Lower leg skin (tissue), 4 donors: Measurements from ENCODE around the gene INSYN2B. TPM values are rescaled to one million over a fixed set of nuclear protein-coding genes. Genes with fewer than 3 reads are reported as not detected.

Experiments used
- DNase-seq, 2 donors: peaks; one replicate each; pipeline ENCODE4 v3.0.0-alpha.2; 2019; ENCODE audit warnings: low spot score in 2 of 2
- H3K4me3 ChIP-seq: fragments of 200-600 bp; sonication (generic); 2 replicates; pipeline ENCODE4 v1.5.1; 2017; ENCODE audit warnings: mild to moderate bottlenecking, low read depth; ENCODE audit not compliant: poor library complexity, severe bottlenecking
- CTCF ChIP-seq, 3 donors: fragments of 450-650 bp; IDR thresholded peaks; one replicate each; pipeline ENCODE4 v1.5.1; 2016; ENCODE audit warnings: antibody characterized with exemption in 3 of 3, mild to moderate bottlenecking in 3 of 3, moderate library complexity in 2 of 3
- POLR2A ChIP-seq, 2 donors: fragments of 450-650 bp; IDR thresholded peaks; one replicate each; pipeline ENCODE4 v1.6.1; 2016 to 2017; ENCODE audit warnings: antibody characterized with exemption in 2 of 2, mild to moderate bottlenecking in 1 of 2, moderate library complexity in 1 of 2
- WGBS, 2 donors: methylation state at CpG; one replicate each; pipeline ENCODE4 v1.1.5; 2018; 5-methylcytosine and 5-hydroxymethylcytosine counted together
- intact Hi-C: fragments of 100-400 bp; cut with DNase I; formaldehyde crosslinking; loops from one replicate; pipeline ENCODE4 v1.15.0; 2023; ENCODE audit warnings: low total_unique reads
- total RNA-seq, 4 donors: library from RNA; depleted of rRNA; stranded (reverse); fragments of >200 nt; gene quantifications; one replicate each; pipeline ENCODE4 v1.1.0, GENCODE V29; 2016

Gene INSYN2B
- total RNA-seq, 4 donors from 2014 or later, result 0.15 to 2.0 (median 0.82) TPM

GRCh38 chr5:169942181-169942580, 38.1 kb downstream of the INSYN2B start:
- TF ChIP-seq POLR2A (IDR thresholded peaks at IDR 0.05), result no peak
- no peak for TF ChIP-seq CTCF (IDR thresholded peaks at IDR 0.05)
- WGBS, 2 donors, result 50 to 60% methylated on average over 1 of the region's 1 CpG
- no peak overlapping the region for H3K4me3 ChIP-seq
- DNase-seq, result no peak
- intact Hi-C loops, result no loop called here

- TF ChIP-seq POLR2A (IDR thresholded peaks at IDR 0.05), result no peak
- TF ChIP-seq CTCF (IDR thresholded peaks at IDR 0.05), result no peak
- DNase-seq, result no peak
- 74% methylated on average over 7 of the region's 7 CpGs for WGBS, 2 donors
- H3K4me3 ChIP-seq, result no peak overlapping the region
- intact Hi-C loops, result no loop called here
Observed at GRCh38 chr5:169941542-169941941, 38.8 kb downstream of the INSYN2B start.

GRCh38 chr5:169939731-169940130, 40.6 kb downstream of the INSYN2B start:
- intact Hi-C loops, result no loop called here
- TF ChIP-seq POLR2A (IDR thresholded peaks at IDR 0.05) (no peak), CTCF (IDR thresholded peaks at IDR 0.05) (no peak)
- 85 to 92% methylated on average over 2 of the region's 2 CpGs for WGBS, 2 donors
- no peak overlapping the region for H3K4me3 ChIP-seq
- no peak for DNase-seq

- intact Hi-C loops, result no loop called here
- WGBS, 2 donors, result 91 to 97% methylated on average over 2 of the region's 2 CpGs
- DNase-seq, result no peak
Observed at GRCh38 chr5:169938439-169938838, 41.9 kb downstream of the INSYN2B start.

GRCh38 chr5:169935762-169936161, 44.5 kb downstream of the INSYN2B start:
- intact Hi-C loops, result no loop called here
- WGBS, 2 donors, result 72 to 80% methylated on average over 5 of the region's 5 CpGs
- no peak for DNase-seq
- no peak for TF ChIP-seq POLR2A (IDR thresholded peaks at IDR 0.05)
- no peak for TF ChIP-seq CTCF (IDR thresholded peaks at IDR 0.05)
- H3K4me3 ChIP-seq, result no peak overlapping the region

More at GRCh38 chr5:169938439-169938838, 41.9 kb downstream of the INSYN2B start:
- TF ChIP-seq CTCF (IDR thresholded peaks at IDR 0.05), result no peak
- no peak for TF ChIP-seq POLR2A (IDR thresholded peaks at IDR 0.05)
- H3K4me3 ChIP-seq, result no peak overlapping the region

- no peak overlapping the region for H3K4me3 ChIP-seq
- TF ChIP-seq CTCF (IDR thresholded peaks at IDR 0.05), result no peak
- no peak for TF ChIP-seq POLR2A (IDR thresholded peaks at IDR 0.05)
- intact Hi-C loops, result no loop called here
- WGBS, 2 donors, result 72 to 79% methylated on average over 7 of the region's 7 CpGs
- DNase-seq, result no peak
Observed at GRCh38 chr5:169934990-169935389, 45.3 kb downstream of the INSYN2B start.
